Caco-2 (cell line): Measurements from ENCODE around the gene KRTAP4-4. TPM values are rescaled to one million over a fixed set of nuclear protein-coding genes. Genes with fewer than 3 reads are reported as not detected.

Source experiments
- BruUV-seq: library from RNA; stranded (reverse); fragments of 400-500 nt; replicated peaks from 2 replicates; lab custom pipeline; 2021; lab: Mats Ljungman, UMichigan
- CTCF ChIA-PET: fragments of 300-600 bp; sonication (Branson Sonifier 250); formaldehyde crosslinking; loops from one replicate; lab custom pipeline; 2022; ENCODE audit warnings: antibody characterized with exemption; lab: Charles Lee
- POLR2A ChIA-PET: fragments of 300-600 bp; sonication (Branson Sonifier 250); formaldehyde crosslinking; loops from one replicate; lab custom pipeline; 2022; ENCODE audit warnings: antibody characterized with exemption; lab: Charles Lee
- DNase-seq, 2 experiments: peaks; one replicate each; pipeline versions ENCODE4 v3.0.0 to v3.0.0-alpha.2; 2020 to 2022
- H3K27me3 ChIP-seq: replicated peaks from 2 replicates; pipeline ENCODE4 v1.6.0; 2011; ENCODE audit warnings: low read length; ENCODE audit not compliant: control insufficient read depth, insufficient read depth
- H3K36me3 ChIP-seq: 2 replicates; pipeline ENCODE4 v1.5.1; 2011; ENCODE audit warnings: low read length; ENCODE audit not compliant: control insufficient read depth, insufficient read depth
- H3K4me1 ChIP-seq: fragments of 250-450 bp; sonication (Bioruptor Pico); 2 replicates; pipeline ENCODE4 v1.5.1; 2020; ENCODE audit warnings: mild to moderate bottlenecking
- H3K4me3 ChIP-seq: 2 replicates; pipeline ENCODE4 v1.5.1; 2011; ENCODE audit warnings: low read depth, mild to moderate bottlenecking, control low read depth, low read length
- H3K9me3 ChIP-seq: fragments of 250-450 bp; sonication (Bioruptor Pico); 2 replicates; pipeline ENCODE4 v1.5.1; 2020; ENCODE audit warnings: mild to moderate bottlenecking, moderate library complexity
- H3K27ac Mint-ChIP-seq: one replicate; pipeline ENCODE4 v1.8.0; 2022; ENCODE audit warnings: mixed read lengths; ENCODE audit not compliant: unreplicated experiment
- H3K27me3 Mint-ChIP-seq: one replicate; pipeline ENCODE4 v1.8.0; 2022; ENCODE audit warnings: mixed read lengths; ENCODE audit not compliant: insufficient read depth, unreplicated experiment
- H3K36me3 Mint-ChIP-seq: one replicate; pipeline ENCODE4 v1.8.0; 2022; ENCODE audit warnings: mild to moderate bottlenecking, mixed read lengths; ENCODE audit not compliant: insufficient read depth, unreplicated experiment
- H3K4me1 Mint-ChIP-seq: one replicate; pipeline ENCODE4 v1.8.0; 2022; ENCODE audit warnings: low read depth, mixed read lengths; ENCODE audit not compliant: unreplicated experiment
- H3K4me3 Mint-ChIP-seq: one replicate; pipeline ENCODE4 v1.8.0; 2022; ENCODE audit warnings: mild to moderate bottlenecking, moderate library complexity, mixed read lengths; ENCODE audit not compliant: unreplicated experiment
- H3K9me3 Mint-ChIP-seq: one replicate; pipeline ENCODE4 v1.8.0; 2022; ENCODE audit warnings: mixed read lengths; ENCODE audit not compliant: unreplicated experiment
- CTCF ChIP-seq, 2 experiments: fragments of 200-600 bp in 1 of 2; IDR thresholded peaks; 1 replicate in 1 of 2; 2 replicates in 1 of 2; pipeline versions ENCODE4 v1.5.1 to v1.8.0; 2011 to 2022; ENCODE audit warnings: antibody characterized with exemption in 1 of 2, control low read depth in 1 of 2, inconsistent platforms in 1 of 2, low read depth in 1 of 2, low read length in 1 of 2, mild to moderate bottlenecking in 1 of 2, moderate library complexity in 1 of 2; ENCODE audit not compliant: insufficient read depth in 1 of 2, severe bottlenecking in 1 of 2, unreplicated experiment in 1 of 2
- intact Hi-C: fragments of 100-400 bp; cut with micrococcal nuclease; formaldehyde crosslinking; loops from one replicate; pipeline ENCODE4 v1.10.0; 2022; ENCODE audit not compliant: unreplicated experiment
- total RNA-seq: library from RNA; stranded (reverse); gene quantifications from 2 replicates; pipeline ENCODE4 v1.2.3, GENCODE V29; 2022

KRTAP4-4 gene
- total RNA-seq, 1 experiment from 2014 or later = not detected

- no peaks in the 10 kb centered on the region for H3K36me3 ChIP-seq
- DNase-seq = no peak
- H3K4me3 Mint-ChIP-seq = no peak overlapping the region
- H3K36me3 Mint-ChIP-seq = no peaks in the 10 kb centered on the region
- peaks cover 5% of the 10 kb centered on the region for H3K9me3 Mint-ChIP-seq
- ChIA-PET POLR2A (no interaction called here), CTCF (no interaction called here)
- H3K4me1 ChIP-seq = no peaks in the 10 kb centered on the region
- no peaks in the 10 kb centered on the region for H3K27me3 ChIP-seq
- no peaks in the 10 kb centered on the region for H3K4me1 Mint-ChIP-seq
- TF ChIP-seq CTCF (IDR thresholded peaks at IDR 0.05; ENCODE audit: insufficient read depth in 1 of 2, low read depth in 1 of 2, low read length in 1 of 2, severe bottlenecking in 1 of 2, unreplicated experiment in 1 of 2) = no peak
- no TSS peak for BruUV-seq
- H3K27ac Mint-ChIP-seq = no peak overlapping the region
- no peaks in the 10 kb centered on the region for H3K27me3 Mint-ChIP-seq
- H3K9me3 ChIP-seq = peaks cover 9% of the 10 kb centered on the region
- no peak overlapping the region for H3K4me3 ChIP-seq
- intact Hi-C loops = no loop called here
Measured at GRCh38 chr17:41116297-41116696, 44.3 kb downstream of the KRTAP4-4 start.

- Histone ChIP-seq H3K4me1 (no peaks in the 10 kb centered on the region), H3K27me3 (no peaks in the 10 kb centered on the region), H3K4me3 (no peak overlapping the region), H3K36me3 (no peaks in the 10 kb centered on the region), H3K9me3 (peaks cover 10% of the 10 kb centered on the region)
- peaks cover 29% of the 10 kb centered on the region for H3K9me3 Mint-ChIP-seq
- H3K4me3 Mint-ChIP-seq = no peak overlapping the region
- no peaks in the 10 kb centered on the region for H3K27me3 Mint-ChIP-seq
- CTCF ChIA-PET = no interaction called here
- intact Hi-C loops = no loop called here
- no peak for DNase-seq
- POLR2A ChIA-PET = no interaction called here
- TF ChIP-seq CTCF (IDR thresholded peaks at IDR 0.05; ENCODE audit: insufficient read depth in 1 of 2, low read depth in 1 of 2, low read length in 1 of 2, severe bottlenecking in 1 of 2, unreplicated experiment in 1 of 2) = no peak
- no peaks in the 10 kb centered on the region for H3K4me1 Mint-ChIP-seq
- no peaks in the 10 kb centered on the region for H3K36me3 Mint-ChIP-seq
- no peak overlapping the region for H3K27ac Mint-ChIP-seq
- no TSS peak for BruUV-seq
Measured at GRCh38 chr17:41111151-41111885, 49.2 kb downstream of the KRTAP4-4 start.

Other genes with a start within 250 kb of the KRTAP4-4 start
- 43.6 and 47.1 TPM in 2 replicates for gene KRT23, start 223.1 kb downstream of the KRTAP4-4 start, total RNA-seq
- not detected in 2 replicates for gene KRT39, start 193.8 kb downstream of the KRTAP4-4 start, total RNA-seq
- not detected in 2 replicates for gene KRT40, start 176.4 kb downstream of the KRTAP4-4 start, total RNA-seq
- gene KRTAP3-3, start 166.6 kb downstream of the KRTAP4-4 start, total RNA-seq = not detected in 2 replicates
- not detected in 2 replicates for gene KRTAP3-2, start 160.8 kb downstream of the KRTAP4-4 start, total RNA-seq
- gene KRTAP3-1, start 151.6 kb downstream of the KRTAP4-4 start, total RNA-seq = 7.4 and 7.9 TPM in 2 replicates
- gene KRTAP1-5, start 133.5 kb downstream of the KRTAP4-4 start, total RNA-seq = not detected in 2 replicates
- gene KRTAP1-4, start 130.6 kb downstream of the KRTAP4-4 start, total RNA-seq = not detected in 2 replicates
- not detected in 2 replicates for gene KRTAP1-3, start 125.9 kb downstream of the KRTAP4-4 start, total RNA-seq
- gene KRTAP1-1, start 119.3 kb downstream of the KRTAP4-4 start, total RNA-seq = not detected in 2 replicates
- gene KRTAP2-1, start 113.4 kb downstream of the KRTAP4-4 start, total RNA-seq = not detected in 2 replicates
- not detected in 2 replicates for gene KRTAP2-2, start 105.5 kb downstream of the KRTAP4-4 start, total RNA-seq
- 3.7 and 4.9 TPM in 2 replicates for gene KRTAP2-3, start 100.6 kb downstream of the KRTAP4-4 start, total RNA-seq
- gene KRTAP2-4, start 94.9 kb downstream of the KRTAP4-4 start, total RNA-seq = not detected in 2 replicates
- not detected in 2 replicates for gene KRTAP4-7, start 76.6 kb downstream of the KRTAP4-4 start, total RNA-seq
- gene KRTAP4-8, start 62.6 kb downstream of the KRTAP4-4 start, total RNA-seq = not detected in 2 replicates
- not detected in 2 replicates for gene KRTAP4-16, start 58.5 kb downstream of the KRTAP4-4 start, total RNA-seq
- not detected in 2 replicates for gene KRTAP4-9, start 55.4 kb downstream of the KRTAP4-4 start, total RNA-seq
- gene KRTAP4-11, start 42.4 kb downstream of the KRTAP4-4 start, total RNA-seq = not detected in 2 replicates
- gene KRTAP4-12, start 36.6 kb downstream of the KRTAP4-4 start, total RNA-seq = not detected in 2 replicates
- gene KRTAP4-6, start 20.2 kb downstream of the KRTAP4-4 start, total RNA-seq = not detected in 2 replicates
- not detected in 2 replicates for gene KRTAP4-5, start 10.9 kb downstream of the KRTAP4-4 start, total RNA-seq
- gene KRTAP4-3, start 7.5 kb upstream of the KRTAP4-4 start, total RNA-seq = not detected in 2 replicates
- not detected in 2 replicates for gene KRTAP4-2, start 17.5 kb upstream of the KRTAP4-4 start, total RNA-seq
- gene KRTAP4-1, start 24.2 kb upstream of the KRTAP4-4 start, total RNA-seq = 0.49 TPM in 1 of 2 replicates, not detected in the other
- not detected in 2 replicates for gene KRTAP9-1, start 29.1 kb upstream of the KRTAP4-4 start, total RNA-seq
- gene KRTAP9-2, start 65.9 kb upstream of the KRTAP4-4 start, total RNA-seq = not detected in 2 replicates
- gene KRTAP9-3, start 71.7 kb upstream of the KRTAP4-4 start, total RNA-seq = not detected in 2 replicates
- not detected in 2 replicates for gene KRTAP9-8, start 77.3 kb upstream of the KRTAP4-4 start, total RNA-seq
- not detected in 2 replicates for gene KRTAP9-4, start 88.9 kb upstream of the KRTAP4-4 start, total RNA-seq
- gene KRTAP9-9, start 94.6 kb upstream of the KRTAP4-4 start, total RNA-seq = not detected in 2 replicates
- gene KRTAP9-6, start 104.6 kb upstream of the KRTAP4-4 start, total RNA-seq = not detected in 2 replicates
- gene KRTAP9-7, start 115.0 kb upstream of the KRTAP4-4 start, total RNA-seq = not detected in 2 replicates
- not detected in 2 replicates for gene KRTAP29-1, start 142.1 kb upstream of the KRTAP4-4 start, total RNA-seq
- not detected in 2 replicates for gene KRTAP16-1, start 148.6 kb upstream of the KRTAP4-4 start, total RNA-seq
- gene KRTAP17-1, start 155.0 kb upstream of the KRTAP4-4 start, total RNA-seq = not detected in 2 replicates
- not detected in 2 replicates for gene KRT33A, start 190.1 kb upstream of the KRTAP4-4 start, total RNA-seq
- gene KRT33B, start 209.1 kb upstream of the KRTAP4-4 start, total RNA-seq = not detected in 2 replicates
- gene KRT34, start 221.6 kb upstream of the KRTAP4-4 start, total RNA-seq = not detected in 2 replicates
- not detected in 2 replicates for gene KRT31, start 236.9 kb upstream of the KRTAP4-4 start, total RNA-seq